Esophagus muscularis mucosa (tissue), 4 donors: ENCODE results near the gene ETAA1. TPM values are rescaled to one million over a fixed set of nuclear protein-coding genes. Genes with fewer than 3 reads are reported as not detected.

ENCODE experiments used
- DNase-seq: peaks from one replicate; pipeline ENCODE4 v3.0.0-alpha.2; 2017; ENCODE audit errors: extremely low spot score
- H3K27ac ChIP-seq, 4 donors: fragments of 200-600 bp; sonication (generic); replicated peaks in 1 of 4; 1 replicate in 3 of 4; 2 replicates in 1 of 4; pipeline ENCODE4 v1.5.1; 2016 to 2019; ENCODE audit warnings: mild to moderate bottlenecking in 1 of 4
- H3K27me3 ChIP-seq, 4 donors: fragments of 200-600 bp; sonication (generic); one replicate each; pipeline versions ENCODE4 v1.5.1 to v1.6.0; 2016 to 2019
- H3K36me3 ChIP-seq, 4 donors: fragments of 200-600 bp; sonication (generic); one replicate each; pipeline ENCODE4 v1.5.1; 2016 to 2019
- H3K4me1 ChIP-seq, 4 donors: fragments of 200-600 bp; sonication (generic); one replicate each; pipeline ENCODE4 v1.5.1; 2016 to 2019
- H3K4me3 ChIP-seq, 4 donors: fragments of 200-600 bp; sonication (generic); 1 replicate in 2 of 4; 2 replicates in 2 of 4; pipeline ENCODE4 v1.5.1; 2016 to 2019; ENCODE audit warnings: mild to moderate bottlenecking in 4 of 4, moderate library complexity in 1 of 4
- H3K9me3 ChIP-seq, 4 donors: fragments of 200-600 bp; sonication (generic); 1 replicate in 3 of 4; 2 replicates in 1 of 4; pipeline ENCODE4 v1.5.1; 2016 to 2019
- EP300 ChIP-seq: sonication (generic); formaldehyde crosslinking; IDR thresholded peaks from one replicate; pipeline ENCODE4 v1.6.1; 2017; ENCODE audit warnings: antibody characterized with exemption
- POLR2A ChIP-seq: fragments of 450-650 bp; IDR thresholded peaks from one replicate; pipeline ENCODE4 v1.6.1; 2017; ENCODE audit warnings: antibody characterized with exemption, moderate library complexity, mild to moderate bottlenecking, low read depth
- POLR2AphosphoS5 ChIP-seq, 2 donors: sonication (generic); formaldehyde crosslinking; IDR thresholded peaks; one replicate each; pipeline ENCODE4 v1.6.1; 2017; ENCODE audit warnings: antibody characterized with exemption in 2 of 2
- WGBS: methylation state at CpG from one replicate; pipeline ENCODE4 v1.1.5; 2018; 5-methylcytosine and 5-hydroxymethylcytosine counted together
- intact Hi-C: fragments of 100-400 bp; cut with DNase I; formaldehyde crosslinking; loops from one replicate; pipeline ENCODE4 v1.15.1; 2023
- total RNA-seq, 4 donors: library from RNA; depleted of rRNA; stranded (reverse); fragments of >200 nt; gene quantifications; one replicate each; pipeline versions ENCODE4 v1.1.0 to v1.2.1, GENCODE V29; 2016
- TF ChIP-seq, protein P1 (sequence below), 3 experiments: fragments of 200-600 bp in 2 of 3; fragments of 450-650 bp in 1 of 3; sonication (generic) in 2 of 3; IDR thresholded peaks; one replicate each; pipeline ENCODE4 v1.5.1; 2017 to 2019; ENCODE audit warnings: antibody characterized with exemption in 3 of 3, mild to moderate bottlenecking in 2 of 3, moderate library complexity in 1 of 3

The ETAA1 gene
- total RNA-seq, 4 donors from 2014 or later, result 10.4 to 19.5 (median 14.2) TPM

DNA sequence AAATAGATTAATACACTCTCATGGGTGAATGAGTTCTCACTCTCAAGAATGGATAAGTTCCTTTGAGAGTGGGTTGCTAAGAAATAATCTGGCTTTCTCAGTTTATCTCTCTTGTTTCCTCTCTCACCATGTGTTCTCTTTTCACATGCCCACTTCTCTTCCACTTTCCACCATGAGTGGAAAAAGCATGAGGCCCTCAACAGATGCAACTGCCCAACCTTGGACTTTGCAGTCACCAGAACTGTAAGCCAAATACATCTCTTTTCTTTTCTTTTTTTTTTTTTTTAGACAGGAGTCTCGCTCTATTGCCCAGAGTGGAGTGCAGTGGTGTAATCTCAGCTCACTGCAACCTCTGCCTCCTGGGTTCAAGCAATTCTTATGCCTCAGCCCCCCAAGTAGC, 18.1 kb upstream of the ETAA1 start:
- H3K36me3 ChIP-seq, result no peaks in the 10 kb centered on the region
- no peaks in the 10 kb centered on the region for H3K4me1 ChIP-seq
- DNase-seq, result no peak
- WGBS, result 89% methylated on average over 1 of the region's 1 CpG
- no peak overlapping the region for H3K27ac ChIP-seq
- intact Hi-C loops, result no loop called here
- H3K4me3 ChIP-seq, result no peak overlapping the region
- H3K27me3 ChIP-seq, result no peaks in the 10 kb centered on the region
- peaks cover 0 to 2% (median 0%) of the 10 kb centered on the region in 4 donors for H3K9me3 ChIP-seq
- TF ChIP-seq EP300 (no peak), POLR2A (no peak), POLR2AphosphoS5 (IDR thresholded peaks at IDR 0.05) (no peak)
- TF ChIP-seq, protein P1, sequence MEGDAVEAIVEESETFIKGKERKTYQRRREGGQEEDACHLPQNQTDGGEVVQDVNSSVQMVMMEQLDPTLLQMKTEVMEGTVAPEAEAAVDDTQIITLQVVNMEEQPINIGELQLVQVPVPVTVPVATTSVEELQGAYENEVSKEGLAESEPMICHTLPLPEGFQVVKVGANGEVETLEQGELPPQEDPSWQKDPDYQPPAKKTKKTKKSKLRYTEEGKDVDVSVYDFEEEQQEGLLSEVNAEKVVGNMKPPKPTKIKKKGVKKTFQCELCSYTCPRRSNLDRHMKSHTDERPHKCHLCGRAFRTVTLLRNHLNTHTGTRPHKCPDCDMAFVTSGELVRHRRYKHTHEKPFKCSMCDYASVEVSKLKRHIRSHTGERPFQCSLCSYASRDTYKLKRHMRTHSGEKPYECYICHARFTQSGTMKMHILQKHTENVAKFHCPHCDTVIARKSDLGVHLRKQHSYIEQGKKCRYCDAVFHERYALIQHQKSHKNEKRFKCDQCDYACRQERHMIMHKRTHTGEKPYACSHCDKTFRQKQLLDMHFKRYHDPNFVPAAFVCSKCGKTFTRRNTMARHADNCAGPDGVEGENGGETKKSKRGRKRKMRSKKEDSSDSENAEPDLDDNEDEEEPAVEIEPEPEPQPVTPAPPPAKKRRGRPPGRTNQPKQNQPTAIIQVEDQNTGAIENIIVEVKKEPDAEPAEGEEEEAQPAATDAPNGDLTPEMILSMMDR (IDR thresholded peaks at IDR 0.05), result no peak

DNA sequence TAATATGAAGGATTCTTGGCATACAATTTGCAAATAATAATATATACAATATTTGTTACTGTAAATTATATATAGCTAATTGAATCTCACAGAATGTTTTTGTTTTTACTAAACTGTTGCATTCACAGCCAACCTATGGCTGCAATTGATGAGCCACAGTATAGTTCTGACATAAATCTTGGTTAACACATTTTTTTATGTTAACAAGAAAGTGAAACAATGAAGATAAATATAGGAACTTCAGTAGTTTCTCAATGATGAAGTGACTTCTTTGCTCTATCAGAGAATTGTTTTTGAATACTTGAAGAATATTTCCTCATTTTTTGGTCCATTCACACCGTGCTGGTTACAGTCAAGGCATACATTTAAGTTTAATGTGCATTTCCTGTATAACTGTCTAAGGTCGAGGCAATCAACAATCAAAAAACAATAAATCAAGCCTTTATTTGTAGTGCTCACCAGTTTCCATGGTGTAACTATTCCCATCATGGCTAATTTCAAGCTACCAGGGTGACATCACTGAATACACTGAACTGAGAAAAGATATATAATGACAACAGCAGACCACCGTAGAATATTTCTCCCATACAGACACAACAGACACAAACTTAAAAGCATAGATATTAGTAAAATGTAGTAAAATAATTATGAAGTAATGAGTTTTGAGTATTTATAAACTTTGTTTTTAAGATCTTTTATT, 12.9 kb upstream of the ETAA1 start:
- Histone ChIP-seq H3K9me3 (no peaks in the 10 kb centered on the region), H3K4me3 (no peak overlapping the region), H3K27me3 (no peaks in the 10 kb centered on the region), H3K36me3 (no peaks in the 10 kb centered on the region), H3K27ac (no peak overlapping the region), H3K4me1 (peaks cover 0 to 12% (median 10%) of the 10 kb centered on the region in 4 donors)
- no peak for TF ChIP-seq POLR2AphosphoS5 (IDR thresholded peaks at IDR 0.05)
- TF ChIP-seq EP300, result no peak
- TF ChIP-seq, protein P1 (IDR thresholded peaks at IDR 0.05), result no peak
- TF ChIP-seq POLR2A, result no peak
- intact Hi-C loops, result no loop called here
- WGBS, result 55% methylated on average over 3 of the region's 3 CpGs
- no peak for DNase-seq

DNA sequence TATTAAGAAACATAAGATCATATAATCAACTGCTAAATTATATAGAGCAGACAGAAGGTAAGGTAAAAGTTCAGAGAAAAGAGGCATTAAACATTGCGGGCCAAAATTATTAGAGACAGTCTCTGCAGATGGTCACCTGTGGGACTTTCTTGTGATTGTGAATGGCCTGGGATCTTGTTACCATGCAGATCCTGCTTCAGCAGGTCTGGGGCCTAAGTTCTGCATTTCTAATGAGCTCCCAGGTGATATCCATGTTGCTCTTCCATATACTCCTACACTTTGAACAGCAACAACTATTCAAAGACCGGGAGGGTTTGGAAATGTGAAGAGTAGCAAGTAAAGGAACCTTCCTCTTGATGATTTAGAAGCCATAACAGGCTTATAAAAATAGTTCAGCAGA, 8.5 kb upstream of the ETAA1 start:
- H3K4me1 ChIP-seq, result peaks cover 0 to 26% (median 22%) of the 10 kb centered on the region in 4 donors
- DNase-seq, result no peak
- H3K36me3 ChIP-seq, result no peaks in the 10 kb centered on the region
- intact Hi-C loops, result loop anchor here (5.0 kb wide), 1 partner anchor 961 kb away; no protein-coding TSS in a partner anchor
- peak overlapping the region; percentile 48 to 67 (median 64) for H3K27ac ChIP-seq
- TF ChIP-seq, protein P1 (IDR thresholded peaks at IDR 0.05), result no peak
- TF ChIP-seq POLR2A (no peak), EP300 (no peak), POLR2AphosphoS5 (IDR thresholded peaks at IDR 0.05) (no peak)
- WGBS, result 89% methylated on average over 2 of the region's 2 CpGs
- no peaks in the 10 kb centered on the region for H3K9me3 ChIP-seq
- H3K4me3 ChIP-seq, result no peak overlapping the region
- H3K27me3 ChIP-seq, result no peaks in the 10 kb centered on the region

DNA sequence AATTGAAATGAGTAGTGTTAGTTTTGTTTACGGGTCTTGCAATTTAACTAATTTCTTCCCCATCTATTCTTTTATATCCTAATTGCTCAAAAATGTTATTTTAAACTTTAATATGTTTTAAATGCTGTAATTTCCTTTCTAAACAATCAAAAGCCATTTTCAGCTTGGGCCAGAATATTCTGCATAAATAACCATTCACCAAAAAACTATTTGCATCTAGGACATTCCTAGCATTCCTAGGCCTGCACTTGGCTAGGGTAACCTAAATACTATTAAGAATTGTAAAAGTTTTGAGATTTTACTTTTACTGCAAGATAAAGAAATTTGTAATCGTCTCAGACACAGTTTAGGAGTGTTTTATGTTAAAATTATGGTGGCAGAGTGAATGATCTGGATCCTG, 7.8 kb upstream of the ETAA1 start:
- TF ChIP-seq, protein P1 (IDR thresholded peaks at IDR 0.05), result no peak
- TF ChIP-seq POLR2AphosphoS5 (IDR thresholded peaks at IDR 0.05), result peak in 1 of 2 donors; percentile 45
- intact Hi-C loops, result loop anchor here (5.0 kb wide), 1 partner anchor 962 kb away; no protein-coding TSS in a partner anchor
- 47% methylated on average over 2 of the region's 2 CpGs for WGBS
- Histone ChIP-seq H3K4me3 (no peak overlapping the region), H3K9me3 (no peaks in the 10 kb centered on the region), H3K4me1 (peaks cover 0 to 26% (median 22%) of the 10 kb centered on the region in 4 donors), H3K27ac (peak overlapping the region; percentile 48 to 67 (median 64)), H3K27me3 (no peaks in the 10 kb centered on the region), H3K36me3 (no peaks in the 10 kb centered on the region)
- no peak for DNase-seq
